ENCODE measurements around the gene SUPT7L.

The SUPT7L gene

DNA sequence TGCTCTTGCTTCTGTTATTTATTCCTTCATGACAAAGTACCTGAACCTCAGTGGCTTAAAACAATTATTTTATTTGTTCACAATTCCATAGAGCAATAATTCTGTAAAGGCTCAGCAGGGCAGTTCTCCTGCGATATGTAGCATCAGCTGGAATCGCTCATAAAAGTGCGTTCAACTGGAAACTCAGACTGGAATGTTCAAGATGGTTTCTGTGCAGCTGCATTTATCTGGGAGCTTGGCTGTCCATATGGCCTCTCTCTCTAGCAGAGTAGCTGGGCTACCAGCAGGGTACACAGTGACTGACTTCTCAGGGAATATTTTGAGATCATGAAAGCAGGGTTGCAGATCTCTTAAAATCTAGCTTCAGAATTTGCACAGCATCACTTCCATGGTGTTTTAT lies 48.1 kb downstream of the SUPT7L start:
- no peak for ATAC-seq (ENCODE audit: low read depth)
- Histone ChIP-seq H3K9me3 (ENCODE audit: severe bottlenecking) (no peaks in the 10 kb centered on the region), H3K4me1 (ENCODE audit: insufficient read depth, poor library complexity, severe bottlenecking) (no peaks in the 10 kb centered on the region), H3K27me3 (ENCODE audit: insufficient read depth, poor library complexity, severe bottlenecking) (no peaks in the 10 kb centered on the region), H3K4me3 (ENCODE audit: severe bottlenecking) (no peak overlapping the region), H3K36me3 (ENCODE audit: low read depth) (peaks cover 84% of the 10 kb centered on the region), H3K27ac (ENCODE audit: poor library complexity, severe bottlenecking) (no peak overlapping the region)
- TF ChIP-seq, protein P1, sequence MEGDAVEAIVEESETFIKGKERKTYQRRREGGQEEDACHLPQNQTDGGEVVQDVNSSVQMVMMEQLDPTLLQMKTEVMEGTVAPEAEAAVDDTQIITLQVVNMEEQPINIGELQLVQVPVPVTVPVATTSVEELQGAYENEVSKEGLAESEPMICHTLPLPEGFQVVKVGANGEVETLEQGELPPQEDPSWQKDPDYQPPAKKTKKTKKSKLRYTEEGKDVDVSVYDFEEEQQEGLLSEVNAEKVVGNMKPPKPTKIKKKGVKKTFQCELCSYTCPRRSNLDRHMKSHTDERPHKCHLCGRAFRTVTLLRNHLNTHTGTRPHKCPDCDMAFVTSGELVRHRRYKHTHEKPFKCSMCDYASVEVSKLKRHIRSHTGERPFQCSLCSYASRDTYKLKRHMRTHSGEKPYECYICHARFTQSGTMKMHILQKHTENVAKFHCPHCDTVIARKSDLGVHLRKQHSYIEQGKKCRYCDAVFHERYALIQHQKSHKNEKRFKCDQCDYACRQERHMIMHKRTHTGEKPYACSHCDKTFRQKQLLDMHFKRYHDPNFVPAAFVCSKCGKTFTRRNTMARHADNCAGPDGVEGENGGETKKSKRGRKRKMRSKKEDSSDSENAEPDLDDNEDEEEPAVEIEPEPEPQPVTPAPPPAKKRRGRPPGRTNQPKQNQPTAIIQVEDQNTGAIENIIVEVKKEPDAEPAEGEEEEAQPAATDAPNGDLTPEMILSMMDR (IDR thresholded peaks at IDR 0.05; ENCODE audit: poor library complexity, severe bottlenecking) = no peak
- no peak for DNase-seq (ENCODE audit: low spot score)

DNA sequence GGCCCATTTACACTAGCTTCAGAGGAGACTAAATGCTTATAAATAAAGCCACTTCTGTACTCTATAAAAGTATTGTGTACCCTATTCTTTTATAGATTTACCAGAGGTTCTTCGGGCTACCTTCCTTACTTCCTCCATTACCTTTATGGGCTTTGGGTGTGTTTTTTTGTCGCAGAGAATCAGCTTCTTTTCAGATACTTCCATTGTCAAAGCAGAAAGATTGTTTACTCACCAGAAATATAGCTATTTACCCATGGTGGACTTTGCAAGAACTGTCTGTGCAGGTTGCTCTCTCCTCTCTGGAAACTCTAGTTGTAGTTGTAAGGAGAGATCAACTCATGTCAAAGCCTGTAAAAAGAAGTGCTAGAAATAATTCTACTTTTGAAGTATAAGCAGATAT lies 49.4 kb downstream of the SUPT7L start:
- H3K27ac ChIP-seq (ENCODE audit: poor library complexity, severe bottlenecking) = no peak overlapping the region
- no peaks in the 10 kb centered on the region for H3K9me3 ChIP-seq (ENCODE audit: severe bottlenecking)
- DNase-seq (ENCODE audit: low spot score) (no peak), ATAC-seq (ENCODE audit: low read depth) (no peak)
- TF ChIP-seq, protein P1 (IDR thresholded peaks at IDR 0.05; ENCODE audit: poor library complexity, severe bottlenecking) = no peak
- H3K27me3 ChIP-seq (ENCODE audit: insufficient read depth, poor library complexity, severe bottlenecking) = no peaks in the 10 kb centered on the region
- peaks cover 78% of the 10 kb centered on the region for H3K36me3 ChIP-seq (ENCODE audit: low read depth)
- no peak overlapping the region for H3K4me3 ChIP-seq (ENCODE audit: severe bottlenecking)
- H3K4me1 ChIP-seq (ENCODE audit: insufficient read depth, poor library complexity, severe bottlenecking) = no peaks in the 10 kb centered on the region

DNA sequence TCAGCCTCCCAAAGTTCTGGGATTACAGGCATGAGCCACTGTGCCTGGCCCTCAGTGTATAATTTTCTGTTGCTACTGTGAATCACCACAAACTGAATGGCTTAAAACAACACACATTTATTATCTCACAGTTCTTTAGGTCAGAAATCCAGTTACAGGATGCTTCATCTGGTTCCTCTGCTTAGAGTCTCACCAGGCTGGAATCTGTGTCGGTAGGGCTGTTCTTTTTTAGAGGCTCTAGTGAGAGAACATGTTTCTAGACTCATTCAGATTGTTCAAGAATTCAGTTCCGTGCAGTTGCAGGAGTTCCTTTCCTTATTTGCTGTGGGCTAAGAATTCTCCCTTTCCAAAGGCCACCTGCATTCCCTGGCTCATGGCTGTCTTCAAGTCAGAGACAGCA lies 56.8 kb downstream of the SUPT7L start:
- H3K36me3 ChIP-seq (ENCODE audit: low read depth) = peaks cover 79% of the 10 kb centered on the region
- H3K4me3 ChIP-seq (ENCODE audit: severe bottlenecking) = no peak overlapping the region
- H3K27ac ChIP-seq (ENCODE audit: poor library complexity, severe bottlenecking) = no peak overlapping the region
- no peaks in the 10 kb centered on the region for H3K27me3 ChIP-seq (ENCODE audit: insufficient read depth, poor library complexity, severe bottlenecking)
- ATAC-seq (ENCODE audit: low read depth) (no peak), DNase-seq (ENCODE audit: low spot score) (no peak)
- no peaks in the 10 kb centered on the region for H3K4me1 ChIP-seq (ENCODE audit: insufficient read depth, poor library complexity, severe bottlenecking)
- H3K9me3 ChIP-seq (ENCODE audit: severe bottlenecking) = no peaks in the 10 kb centered on the region
- TF ChIP-seq, protein P1 (IDR thresholded peaks at IDR 0.05; ENCODE audit: poor library complexity, severe bottlenecking) = no peak
